AG04450 (cell line): Measurements from ENCODE around the gene NSL1. TPM values are rescaled to one million over a fixed set of nuclear protein-coding genes. Genes with fewer than 3 reads are reported as not detected.
"Not testable (repeated sequence)": the region's sequence is repeated elsewhere in the genome, so short reads cannot be mapped to it uniquely, and the experiment has no call there.

Experiments used
- CTCF ChIA-PET: fragments of 300-600, 350-600 bp; formaldehyde crosslinking; extraction: SDS; loops from one replicate; lab custom pipeline; 2022; ENCODE audit warnings: antibody characterized with exemption, inconsistent platforms; lab: Charles Lee
- POLR2A ChIA-PET: fragments of 350-600 bp; formaldehyde crosslinking; extraction: SDS; loops from one replicate; lab custom pipeline; 2021; ENCODE audit warnings: antibody characterized with exemption, inconsistent platforms; lab: Yijun Ruan, JAX
- DNase-seq: peaks from one replicate; pipeline ENCODE4 v3.0.0-alpha.2; 2011; ENCODE audit warnings: low read depth, low spot score
- H3K27ac ChIP-seq: one replicate; pipeline ENCODE4 v1.5.1; 2012; ENCODE audit warnings: low read depth, low read length, control low read depth
- H3K27me3 ChIP-seq: one replicate; pipeline ENCODE4 v1.6.0; 2012; ENCODE audit warnings: low read length; ENCODE audit not compliant: control insufficient read depth, insufficient read depth
- H3K4me3 ChIP-seq: 2 replicates; pipeline ENCODE4 v1.5.1; 2011; ENCODE audit warnings: mild to moderate bottlenecking, low read depth, low read length, control low read depth
- H3K9me3 ChIP-seq: 2 replicates; pipeline ENCODE4 v1.5.1; 2012; ENCODE audit warnings: low read length; ENCODE audit not compliant: control insufficient read depth, insufficient read depth
- CTCF ChIP-seq: IDR thresholded peaks from 2 replicates; pipeline ENCODE4 v1.5.1; 2011; ENCODE audit warnings: low read depth, low read length, control low read depth, inconsistent platforms
- polyA plus RNA-seq: library from polyadenylated mRNA; depleted of rRNA; stranded (reverse); fragments of >200 nt; gene quantifications from 2 replicates; pipeline ENCODE4 v1.2.3, GENCODE V29; 2011

The NSL1 gene
- polyA plus RNA-seq, 1 experiment: 33.8 TPM

GRCh38 chr1:212731630-212732029, 59.9 kb downstream of the NSL1 start:
- no peak for DNase-seq
- H3K27ac ChIP-seq: no peak overlapping the region
- no peaks in the 10 kb centered on the region for H3K9me3 ChIP-seq
- TF ChIP-seq CTCF: no peak
- ChIA-PET CTCF (interaction anchor here (1.8 kb wide), 1 partner anchor 18 kb away, joined by 9 read pairs; no protein-coding TSS in a partner anchor), POLR2A (interaction anchor here (0.7 kb wide), 1 partner anchor 28 kb away, joined by 3 read pairs; no protein-coding TSS in a partner anchor)
- no peak overlapping the region for H3K4me3 ChIP-seq
- no peaks in the 10 kb centered on the region for H3K27me3 ChIP-seq

GRCh38 chr1:212728606-212729005, 63.0 kb downstream of the NSL1 start:
- POLR2A ChIA-PET: no interaction called here
- no peak for TF ChIP-seq CTCF
- DNase-seq: no peak
- H3K27me3 ChIP-seq: no peaks in the 10 kb centered on the region
- no peak overlapping the region for H3K27ac ChIP-seq
- no peak overlapping the region for H3K4me3 ChIP-seq
- peaks cover 5% of the 10 kb centered on the region; the same call in 1 of the 2 replicates for H3K9me3 ChIP-seq
- CTCF ChIA-PET: interaction anchor here (1.6 to 1.9 kb wide), 2 partner anchors 11 to 22 kb away, joined by 6 to 11 read pairs; no protein-coding TSS in a partner anchor

GRCh38 chr1:212727386-212728181, 64.0 kb downstream of the NSL1 start:
- Histone ChIP-seq H3K4me3 (no peak overlapping the region), H3K27me3 (no peaks in the 10 kb centered on the region), H3K9me3 (peaks cover 5% of the 10 kb centered on the region; the same call in 1 of the 2 replicates), H3K27ac (no peak overlapping the region)
- ChIA-PET POLR2A (no interaction called here), CTCF (interaction anchor here (1.6 to 1.9 kb wide), 2 partner anchors 12 to 23 kb away, joined by 6 to 11 read pairs; no protein-coding TSS in a partner anchor)
- no peak for DNase-seq
- TF ChIP-seq CTCF: no peak

GRCh38 chr1:212724679-212725078, 66.9 kb downstream of the NSL1 start:
- H3K27me3 ChIP-seq, POLR2A ChIA-PET, H3K9me3 ChIP-seq, H3K27ac ChIP-seq, H3K4me3 ChIP-seq, CTCF ChIA-PET, DNase-seq: not testable (repeated sequence)

- no peak overlapping the region for H3K27ac ChIP-seq
- POLR2A ChIA-PET: no interaction called here
- no peak for TF ChIP-seq CTCF
These were observed 69.2 kb downstream of the NSL1 start for GRCh38 chr1:212722270-212722957.

More at GRCh38 chr1:212722270-212722957, 69.2 kb downstream of the NSL1 start:
- no peak overlapping the region for H3K4me3 ChIP-seq
- H3K27me3 ChIP-seq: no peaks in the 10 kb centered on the region
- DNase-seq: no peak
- CTCF ChIA-PET: interaction anchor here (0.6 to 1.8 kb wide), 5 partner anchors 21 to 272 kb away, joined by 3 to 12 read pairs (median 4); no protein-coding TSS in a partner anchor
- H3K9me3 ChIP-seq: peaks cover 5% of the 10 kb centered on the region
